Gastroesophageal sphincter (tissue), 3 donors: ENCODE measurements around the gene AAK1.

Source experiments
- CTCF ChIP-seq, 4 experiments: fragments of 200-600 bp in 2 of 4; fragments of 450-650 bp in 2 of 4; sonication (generic) in 1 of 4; IDR thresholded peaks; one replicate each; pipeline ENCODE4 v1.5.1; 2017 to 2019; ENCODE audit warnings: antibody characterized with exemption in 4 of 4, mild to moderate bottlenecking in 2 of 4, moderate library complexity in 2 of 4
- EP300 ChIP-seq: sonication (generic); formaldehyde crosslinking; IDR thresholded peaks from one replicate; pipeline ENCODE4 v1.6.1; 2017; ENCODE audit warnings: antibody characterized with exemption, mild to moderate bottlenecking
- POLR2A ChIP-seq, 2 donors: fragments of 450-650 bp; IDR thresholded peaks; one replicate each; pipeline ENCODE4 v1.6.1; 2017; ENCODE audit warnings: antibody characterized with exemption in 2 of 2, mild to moderate bottlenecking in 2 of 2, moderate library complexity in 1 of 2
- POLR2AphosphoS5 ChIP-seq: sonication (generic); formaldehyde crosslinking; IDR thresholded peaks from one replicate; pipeline ENCODE4 v1.6.1; 2017; ENCODE audit warnings: antibody characterized with exemption

- TF ChIP-seq POLR2AphosphoS5 (no peak), CTCF (IDR thresholded peaks at IDR 0.05) (no peak), EP300 (no peak), POLR2A (IDR thresholded peaks at IDR 0.05) (no peak)
These were observed 128.7 kb downstream of the AAK1 start for GRCh38 chr2:69514819-69515218.
